ENCODE measurements around the gene METTL4. TPM values are rescaled to one million over a fixed set of nuclear protein-coding genes. Genes with fewer than 3 reads are reported as not detected.

Gene METTL4
- total RNA-seq, 2 donors from 2014 or later = 11.2 to 17.5 TPM

GRCh38 chr18:2617401-2617998 lies 46.2 kb upstream of the METTL4 start:
- H3K9me3 Mint-ChIP-seq = no peaks in the 10 kb centered on the region

GRCh38 chr18:2612996-2613395 lies 41.7 kb upstream of the METTL4 start:
- H3K27ac Mint-ChIP-seq = no peak overlapping the region
- Histone ChIP-seq H3K4me3 (ENCODE audit: low read length) (no peak overlapping the region), H3K36me3 (ENCODE audit: control insufficient read depth, insufficient read depth, low read length) (peaks cover 78% of the 10 kb centered on the region), H3K27ac (ENCODE audit: low read depth, low read length) (no peak overlapping the region), H3K4me1 (ENCODE audit: control insufficient read depth, insufficient read depth, low read length) (peaks cover 2% of the 10 kb centered on the region), H3K9me3 (ENCODE audit: control insufficient read depth, low read length) (peaks cover 9% of the 10 kb centered on the region), H3K27me3 (ENCODE audit: control insufficient read depth, insufficient read depth, low read length, poor library complexity, severe bottlenecking) (no peaks in the 10 kb centered on the region), H3K9ac (ENCODE audit: extremely low read depth, low read length, poor library complexity, severe bottlenecking) (no peak overlapping the region)
- no peak overlapping the region for H3K4me3 Mint-ChIP-seq
- 100% methylated on average over 1 of the region's 1 CpG for WGBS, 2 experiments (ENCODE audit: insufficient coverage in 1 of 2, insufficient read length in 1 of 2)
- TF ChIP-seq, protein P1, sequence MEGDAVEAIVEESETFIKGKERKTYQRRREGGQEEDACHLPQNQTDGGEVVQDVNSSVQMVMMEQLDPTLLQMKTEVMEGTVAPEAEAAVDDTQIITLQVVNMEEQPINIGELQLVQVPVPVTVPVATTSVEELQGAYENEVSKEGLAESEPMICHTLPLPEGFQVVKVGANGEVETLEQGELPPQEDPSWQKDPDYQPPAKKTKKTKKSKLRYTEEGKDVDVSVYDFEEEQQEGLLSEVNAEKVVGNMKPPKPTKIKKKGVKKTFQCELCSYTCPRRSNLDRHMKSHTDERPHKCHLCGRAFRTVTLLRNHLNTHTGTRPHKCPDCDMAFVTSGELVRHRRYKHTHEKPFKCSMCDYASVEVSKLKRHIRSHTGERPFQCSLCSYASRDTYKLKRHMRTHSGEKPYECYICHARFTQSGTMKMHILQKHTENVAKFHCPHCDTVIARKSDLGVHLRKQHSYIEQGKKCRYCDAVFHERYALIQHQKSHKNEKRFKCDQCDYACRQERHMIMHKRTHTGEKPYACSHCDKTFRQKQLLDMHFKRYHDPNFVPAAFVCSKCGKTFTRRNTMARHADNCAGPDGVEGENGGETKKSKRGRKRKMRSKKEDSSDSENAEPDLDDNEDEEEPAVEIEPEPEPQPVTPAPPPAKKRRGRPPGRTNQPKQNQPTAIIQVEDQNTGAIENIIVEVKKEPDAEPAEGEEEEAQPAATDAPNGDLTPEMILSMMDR (conservative IDR thresholded peaks at IDR 0.05) = no peak
- H3K36me3 Mint-ChIP-seq (ENCODE audit: low read depth) = peaks cover 41% of the 10 kb centered on the region
- no peaks in the 10 kb centered on the region for H3K4me1 Mint-ChIP-seq
- DNase-seq = no peak
- no peaks in the 10 kb centered on the region for H3K9me3 Mint-ChIP-seq
- H3K27me3 Mint-ChIP-seq (ENCODE audit: insufficient read depth) = no peaks in the 10 kb centered on the region

More at GRCh38 chr18:2617401-2617998, 46.2 kb upstream of the METTL4 start:
- WGBS, 2 experiments (ENCODE audit: insufficient coverage in 1 of 2, insufficient read length in 1 of 2) = 92 to 93% methylated on average over 4 of the region's 4 CpGs
- no peak overlapping the region for H3K9ac ChIP-seq (ENCODE audit: extremely low read depth, low read length, poor library complexity, severe bottlenecking)
- no peak for DNase-seq
- H3K36me3 Mint-ChIP-seq (ENCODE audit: low read depth) = peaks cover 23% of the 10 kb centered on the region
- H3K27ac ChIP-seq (ENCODE audit: low read depth, low read length) = peak overlapping the region; percentile 64
- H3K27me3 ChIP-seq (ENCODE audit: control insufficient read depth, insufficient read depth, low read length, poor library complexity, severe bottlenecking) = no peaks in the 10 kb centered on the region
- no peaks in the 10 kb centered on the region for H3K4me1 ChIP-seq (ENCODE audit: control insufficient read depth, insufficient read depth, low read length)
- H3K36me3 ChIP-seq (ENCODE audit: control insufficient read depth, insufficient read depth, low read length) = peaks cover 36% of the 10 kb centered on the region
- H3K4me1 Mint-ChIP-seq = no peaks in the 10 kb centered on the region
- no peak overlapping the region for H3K4me3 ChIP-seq (ENCODE audit: low read length)
- H3K27ac Mint-ChIP-seq = no peak overlapping the region
- TF ChIP-seq, protein P1 (conservative IDR thresholded peaks at IDR 0.05) = no peak
- H3K9me3 ChIP-seq (ENCODE audit: control insufficient read depth, low read length) = peaks cover 9% of the 10 kb centered on the region
- no peaks in the 10 kb centered on the region for H3K27me3 Mint-ChIP-seq (ENCODE audit: insufficient read depth)
- H3K4me3 Mint-ChIP-seq = no peak overlapping the region

- H3K9ac ChIP-seq (ENCODE audit: extremely low read depth, low read length, poor library complexity, severe bottlenecking) = no peak overlapping the region
- Mint-ChIP-seq H3K27me3 (ENCODE audit: insufficient read depth) (no peaks in the 10 kb centered on the region), H3K4me3 (no peak overlapping the region), H3K4me1 (no peaks in the 10 kb centered on the region), H3K9me3 (no peaks in the 10 kb centered on the region), H3K36me3 (ENCODE audit: low read depth) (peaks cover 42% of the 10 kb centered on the region), H3K27ac (no peak overlapping the region)
- no peak overlapping the region for H3K27ac ChIP-seq (ENCODE audit: low read depth, low read length)
- DNase-seq = no peak
- peaks cover 2% of the 10 kb centered on the region for H3K4me1 ChIP-seq (ENCODE audit: control insufficient read depth, insufficient read depth, low read length)
- H3K36me3 ChIP-seq (ENCODE audit: control insufficient read depth, insufficient read depth, low read length) = peaks cover 88% of the 10 kb centered on the region
- 92 to 96% methylated on average over 2 to 4 of the region's 5 CpGs for WGBS, 2 experiments (ENCODE audit: insufficient coverage in 1 of 2, insufficient read length in 1 of 2)
- H3K4me3 ChIP-seq (ENCODE audit: low read length) = no peak overlapping the region
- H3K9me3 ChIP-seq (ENCODE audit: control insufficient read depth, low read length) = peaks cover 9% of the 10 kb centered on the region
- TF ChIP-seq, protein P1 (conservative IDR thresholded peaks at IDR 0.05) = no peak
- H3K27me3 ChIP-seq (ENCODE audit: control insufficient read depth, insufficient read depth, low read length, poor library complexity, severe bottlenecking) = no peaks in the 10 kb centered on the region
Measured at GRCh38 chr18:2610549-2610948, 39.2 kb upstream of the METTL4 start.

Data from endodermal cell (in vitro differentiated cells).